HG02938 (cell line): ENCODE measurements around the gene NUDT8.
"Not testable (repeated sequence)": the region's sequence is repeated elsewhere in the genome, so short reads cannot be mapped to it uniquely, and the experiment has no call there.

Experiments
- ATAC-seq: cut with Tn5 transposase; IDR thresholded peaks from one replicate; pipeline ENCODE4 v1.9.1; 2021; ENCODE audit warnings: mild to moderate bottlenecking, moderate library complexity; ENCODE audit not compliant: unreplicated experiment

The NUDT8 gene

DNA sequence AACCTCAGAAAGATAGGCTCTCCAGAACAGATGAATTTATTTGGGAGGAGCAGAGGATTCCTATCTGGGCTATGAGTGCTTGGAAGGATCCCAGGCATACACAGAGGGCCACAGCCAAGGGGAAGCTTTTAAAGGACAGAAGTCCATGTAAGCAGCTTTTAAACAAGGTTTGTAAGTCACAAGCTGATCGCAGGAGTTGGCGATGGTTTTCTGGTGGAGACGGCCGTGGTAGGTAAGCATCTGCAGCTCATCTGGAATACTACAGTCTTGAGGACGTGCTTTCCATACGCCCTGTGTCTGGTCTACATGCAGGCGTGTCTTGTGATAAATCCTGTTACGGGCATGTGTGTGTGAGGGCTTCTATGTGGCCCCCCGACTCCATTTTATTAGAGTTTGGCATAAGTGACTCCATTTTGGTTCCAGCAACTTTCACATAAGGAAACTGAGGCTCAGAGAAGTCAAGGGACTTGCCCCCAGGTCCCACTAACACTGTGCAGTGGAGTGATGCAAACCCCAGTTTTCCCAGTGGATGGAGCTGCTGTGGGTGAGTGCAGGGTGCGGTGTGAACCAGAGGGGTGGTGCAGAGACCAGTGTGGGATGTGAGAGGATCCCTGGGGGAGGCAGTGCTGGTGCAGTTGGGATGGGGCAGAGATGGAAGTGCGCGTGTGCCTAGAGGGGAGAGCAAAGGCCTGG is 32.6 kb upstream of the NUDT8 start:
- ATAC-seq, result no peak

DNA sequence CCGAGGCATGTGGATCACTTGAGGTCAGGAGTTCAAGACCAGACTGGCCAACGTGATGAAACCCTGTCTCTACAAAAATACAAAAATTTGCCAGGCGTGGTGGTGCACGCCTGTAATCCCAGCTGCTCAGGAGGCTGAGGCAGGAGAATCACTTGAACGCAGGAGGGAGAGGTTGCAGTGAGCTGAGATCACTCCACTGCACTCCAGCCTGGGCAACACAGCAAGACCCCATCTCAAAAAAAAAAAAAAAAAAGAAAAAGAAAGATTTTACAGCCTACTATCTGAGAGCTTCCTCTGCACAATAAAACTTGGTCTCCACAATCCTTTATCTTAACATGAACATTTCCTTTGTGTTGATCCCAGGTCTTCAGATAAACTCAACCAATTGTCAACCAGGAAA is 31.0 kb upstream of the NUDT8 start:
- ATAC-seq, result not testable (repeated sequence)

DNA sequence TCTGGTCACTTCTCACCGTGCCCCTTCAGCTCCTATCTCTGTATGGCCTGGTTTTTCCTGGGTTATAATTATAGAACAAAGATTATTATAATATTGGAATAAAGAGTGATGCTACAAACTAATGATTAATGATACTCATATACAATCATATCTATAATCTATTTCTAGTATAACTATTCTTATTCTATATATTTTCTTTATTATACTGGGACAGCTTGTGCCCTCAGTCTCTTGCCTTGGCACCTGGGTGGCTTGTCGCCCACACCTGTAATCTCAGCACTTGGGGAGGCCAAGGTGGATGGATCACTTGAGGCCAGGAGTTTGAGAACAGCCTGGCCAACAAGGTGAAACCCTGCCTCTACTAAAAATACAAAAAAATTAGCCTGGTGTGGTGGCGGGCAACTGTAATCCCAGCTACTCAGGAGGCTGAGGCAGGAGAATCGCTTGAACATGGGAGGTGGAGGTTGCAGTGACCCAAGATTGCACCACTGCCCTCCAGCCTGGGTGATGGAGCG is 30.0 kb upstream of the NUDT8 start:
- ATAC-seq, result not testable (repeated sequence)

DNA sequence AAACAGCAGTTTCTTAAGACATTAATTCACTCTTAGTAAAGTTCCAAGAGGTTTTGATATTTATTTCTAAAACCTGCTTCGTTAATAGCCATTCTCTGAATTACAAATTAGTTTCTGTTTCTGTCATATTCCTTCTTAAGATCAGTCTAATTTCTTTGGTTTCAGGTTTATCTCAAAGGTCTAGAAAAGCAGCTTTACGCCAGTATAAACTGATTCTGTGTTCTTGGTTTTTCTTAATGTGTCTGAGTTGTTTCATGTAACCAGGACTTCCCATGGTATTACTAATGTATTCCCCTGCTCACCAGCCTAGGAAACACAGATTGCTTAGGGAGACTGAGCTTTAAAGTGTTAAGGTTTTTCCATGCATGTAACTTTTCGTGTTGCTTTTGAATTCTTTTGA is 27.6 kb upstream of the NUDT8 start:
- no peak for ATAC-seq

DNA sequence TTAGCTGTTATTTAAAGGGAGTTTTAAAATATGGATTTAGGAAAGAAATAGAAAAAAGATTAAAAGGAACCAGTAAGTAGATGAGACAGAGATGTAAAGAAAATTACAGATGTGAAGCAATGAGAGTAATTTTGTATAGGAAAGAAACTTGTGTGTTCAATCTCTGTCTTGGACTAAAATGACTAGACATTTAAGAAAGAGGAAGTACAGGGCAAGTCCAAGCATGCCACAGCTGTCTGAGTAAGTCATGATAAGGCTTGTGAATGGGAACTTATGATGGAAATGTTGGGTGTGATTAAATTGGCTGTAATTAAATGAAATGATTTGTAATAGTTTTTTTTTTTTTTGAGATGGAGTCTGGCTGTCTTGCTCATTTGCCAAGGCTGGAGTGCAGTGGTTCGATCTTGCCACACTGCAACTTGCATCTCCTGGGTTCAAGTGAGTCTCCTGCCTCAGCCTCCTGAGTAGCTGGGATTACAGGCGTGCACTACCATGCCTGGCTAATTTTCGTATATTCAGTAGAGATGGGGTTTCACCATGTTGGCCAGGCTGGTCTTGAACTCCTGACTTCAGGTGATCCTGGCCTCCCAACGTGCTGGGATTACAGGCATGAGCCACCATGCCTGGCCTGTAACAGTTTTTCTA is 26.7 kb upstream of the NUDT8 start:
- ATAC-seq, result no peak

DNA sequence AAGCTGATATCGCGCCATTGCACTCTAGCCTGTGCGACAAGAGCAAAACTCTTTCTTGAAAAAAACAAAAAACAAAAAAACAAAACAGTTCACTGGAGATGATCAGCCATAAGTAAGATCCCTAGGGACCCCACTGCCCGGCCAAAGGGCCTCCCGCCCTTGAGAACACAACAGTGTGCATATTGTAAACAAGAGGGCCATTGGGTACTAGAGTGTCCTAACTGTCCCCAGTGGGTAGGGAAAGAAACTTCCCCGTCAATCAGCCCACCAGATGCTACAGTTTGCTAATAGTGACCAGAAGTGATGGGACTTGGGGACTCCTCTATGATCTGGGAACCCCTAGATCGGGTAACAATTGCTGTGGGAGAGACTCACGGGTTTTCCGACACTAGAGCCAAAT is 24.5 kb upstream of the NUDT8 start:
- no peak for ATAC-seq

DNA sequence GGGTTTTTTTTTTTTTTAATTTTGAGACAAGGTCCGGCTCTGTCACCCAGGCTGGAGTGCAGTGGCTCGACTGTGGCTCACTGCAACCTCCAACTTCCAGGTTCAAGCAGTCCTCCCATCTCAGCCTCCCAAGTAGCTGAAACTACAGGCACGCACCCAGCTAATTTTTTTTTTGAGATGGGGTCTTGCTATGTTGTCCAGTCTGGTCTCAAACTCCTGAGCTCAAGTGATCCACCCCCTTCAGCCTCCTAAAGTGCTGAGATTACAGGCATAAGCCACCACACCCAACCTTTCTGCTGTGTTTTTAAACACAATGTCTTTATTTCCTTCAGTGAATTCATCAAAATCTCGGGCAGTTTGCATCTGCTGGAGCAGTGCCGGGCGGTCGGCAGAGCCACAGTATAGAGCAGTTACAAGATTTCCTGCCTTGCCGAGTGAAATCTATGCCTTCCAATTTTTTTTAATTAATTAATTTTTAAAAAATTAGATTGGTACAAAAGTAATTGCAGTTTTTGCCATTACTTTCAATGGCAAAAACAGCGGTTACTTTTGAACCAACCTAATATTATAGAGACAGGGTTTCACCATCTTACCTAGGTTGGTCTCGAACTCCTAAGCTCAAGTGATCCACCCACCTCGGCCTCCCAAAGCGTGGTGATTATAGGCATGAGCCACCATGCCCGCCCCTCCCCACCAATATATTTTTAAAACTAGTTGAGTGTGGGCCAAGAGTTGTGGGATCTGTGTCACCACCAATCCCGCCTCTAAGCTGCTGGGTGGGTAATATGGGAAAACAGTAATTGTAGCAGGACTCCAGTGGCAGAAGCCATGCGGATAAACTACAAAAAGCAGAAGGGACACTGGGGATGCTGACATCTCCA is 23.5 kb upstream of the NUDT8 start:
- no peak for ATAC-seq

DNA sequence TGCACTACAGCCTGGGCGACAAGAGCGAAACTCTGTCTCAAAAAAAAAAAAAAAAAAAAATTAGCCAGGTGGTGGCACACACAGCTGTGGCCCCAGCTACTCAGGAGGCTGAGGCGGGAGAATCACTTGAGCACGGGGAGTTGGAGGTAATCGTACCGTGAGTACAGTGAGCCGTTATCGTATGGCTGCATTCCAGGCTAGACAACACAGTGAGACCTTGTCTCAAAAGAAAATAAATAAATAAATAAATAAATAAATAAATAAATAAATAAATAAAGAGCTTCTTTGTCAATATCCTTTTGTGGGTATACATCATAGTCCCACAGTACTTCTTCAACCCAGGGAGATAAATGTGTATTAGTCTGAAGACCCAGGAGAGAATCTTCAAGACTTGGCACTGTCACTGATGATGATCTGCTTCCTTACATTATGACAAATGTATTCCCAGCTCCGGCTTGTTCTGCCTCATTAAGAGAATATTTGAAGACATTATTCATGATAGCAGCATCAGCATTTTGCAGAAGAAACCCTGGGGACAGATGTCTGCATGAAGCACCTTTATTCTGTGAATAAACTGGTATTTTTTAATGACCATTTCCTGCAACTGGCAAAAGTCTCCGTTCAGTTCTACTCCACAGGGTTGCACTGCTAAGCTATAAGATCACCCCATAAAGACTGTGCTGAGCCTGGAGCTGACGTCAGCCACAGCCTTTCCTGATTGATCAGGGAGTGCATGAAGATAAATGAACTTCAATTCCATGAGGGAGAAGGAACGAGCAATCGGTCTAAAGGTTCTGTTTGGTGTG is 22.4 kb upstream of the NUDT8 start:
- ATAC-seq, result no peak

DNA sequence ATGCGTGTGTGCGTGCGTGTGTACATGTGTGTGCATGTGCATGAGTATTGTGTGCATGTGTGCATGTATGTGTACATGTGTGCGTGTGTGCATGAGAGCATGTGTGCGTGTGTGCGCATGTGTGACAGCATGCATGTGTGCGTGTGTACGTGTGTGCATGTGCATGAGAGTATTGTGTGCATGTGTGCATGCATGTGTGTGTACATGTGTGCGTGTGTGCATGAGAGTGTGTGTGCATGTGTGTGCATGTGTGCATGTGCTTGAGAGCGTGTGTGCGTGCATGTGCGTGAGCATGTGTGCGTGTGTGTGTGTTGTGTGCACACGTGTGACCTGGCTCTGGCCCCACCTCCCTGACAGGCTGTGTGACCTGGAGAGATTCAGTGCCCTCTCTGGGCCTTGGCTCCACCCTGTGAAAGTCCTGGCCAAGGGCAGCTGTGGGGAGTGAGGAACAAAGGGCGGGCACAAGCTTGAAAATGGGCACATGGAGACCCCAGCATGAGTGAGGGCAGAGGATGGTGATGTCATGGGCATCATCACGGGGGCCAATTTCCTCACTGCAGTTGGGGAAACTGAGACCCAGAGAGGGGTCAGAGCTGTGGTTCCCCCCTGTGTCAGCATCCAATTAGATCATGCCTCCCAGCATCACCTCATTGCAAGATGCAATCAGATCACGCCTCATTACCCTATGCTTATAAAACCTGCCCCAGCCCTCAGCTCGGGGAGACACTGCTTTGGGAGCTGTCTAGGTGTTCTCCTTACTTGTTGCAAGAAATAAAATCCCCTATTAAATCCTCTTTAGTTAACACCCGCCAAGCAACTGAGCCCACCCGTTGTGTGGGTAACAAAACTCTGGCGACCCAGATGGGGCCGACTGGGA is 20.1 kb upstream of the NUDT8 start:
- ATAC-seq, result no peak

DNA sequence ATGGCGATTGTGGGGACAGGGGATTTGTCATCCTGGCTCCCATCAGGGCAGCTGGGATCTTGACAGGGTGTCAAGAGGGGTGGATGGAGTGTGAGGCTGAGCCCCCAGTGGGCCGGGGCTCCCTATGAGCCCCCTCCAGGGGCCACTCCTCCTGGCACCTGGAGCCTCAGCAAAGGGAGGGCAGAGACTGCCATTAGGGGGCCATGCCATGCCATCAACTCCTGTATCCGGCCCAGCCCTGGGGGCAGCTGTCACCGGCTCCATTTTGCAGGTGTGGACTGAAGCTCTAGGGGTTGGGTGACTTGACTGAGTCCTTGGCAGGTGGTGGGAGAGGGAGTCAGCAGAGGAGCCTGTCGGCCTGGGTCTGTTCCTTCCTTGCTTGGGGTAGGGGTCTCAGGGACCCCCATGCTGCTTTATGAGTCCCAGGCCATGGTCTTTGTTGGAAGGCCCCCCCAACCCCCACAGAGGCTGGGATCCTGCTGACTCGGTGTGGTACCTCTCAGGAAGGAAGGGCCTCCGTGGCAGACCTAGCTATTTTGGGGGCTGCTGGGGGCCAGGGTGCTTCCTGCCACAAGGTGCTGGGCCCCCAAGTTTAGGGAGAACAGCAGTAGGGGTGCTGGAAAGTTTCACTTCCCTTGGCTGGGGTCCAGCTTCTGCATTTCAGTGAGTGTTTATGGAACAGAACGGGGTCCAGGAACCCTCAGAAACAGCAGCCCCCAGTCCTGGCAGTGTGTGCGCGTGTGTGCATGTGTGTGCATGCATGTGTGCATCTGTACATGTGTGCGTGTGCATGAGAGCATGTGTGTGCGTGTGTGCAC is 19.3 kb upstream of the NUDT8 start:
- no peak for ATAC-seq

DNA sequence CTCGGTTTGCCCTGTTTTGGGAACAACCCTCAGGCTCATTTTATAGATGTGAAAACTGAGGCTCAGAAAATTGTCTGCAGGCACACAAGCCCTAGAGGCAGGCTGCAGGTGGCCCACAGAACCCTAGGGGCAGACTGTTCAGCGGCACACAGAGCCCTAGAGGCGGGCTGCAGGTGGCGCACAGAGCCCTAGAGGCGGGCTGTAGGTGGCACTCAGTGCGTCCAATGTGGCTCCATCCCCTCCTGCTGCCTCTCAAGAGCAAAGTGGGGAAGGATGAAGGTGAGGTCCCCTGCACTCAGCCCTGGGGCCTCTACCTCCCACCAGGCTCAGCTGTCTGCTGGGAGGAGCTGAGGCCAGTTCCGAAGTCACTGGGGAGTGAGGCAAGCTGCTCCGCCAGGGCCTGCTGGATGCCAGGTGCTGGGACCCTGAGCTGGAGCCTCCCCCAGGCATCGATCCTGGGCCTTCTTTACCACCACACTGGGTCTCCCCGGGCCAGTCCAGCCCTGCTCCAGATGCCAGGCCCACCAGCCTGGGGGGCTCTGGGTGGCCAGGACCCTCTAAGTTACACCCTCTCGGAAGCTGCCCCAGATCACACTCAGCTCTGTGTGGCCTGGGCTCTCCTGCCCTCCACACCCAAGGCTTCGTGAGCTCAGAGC is 18.5 kb upstream of the NUDT8 start:
- no peak for ATAC-seq

DNA sequence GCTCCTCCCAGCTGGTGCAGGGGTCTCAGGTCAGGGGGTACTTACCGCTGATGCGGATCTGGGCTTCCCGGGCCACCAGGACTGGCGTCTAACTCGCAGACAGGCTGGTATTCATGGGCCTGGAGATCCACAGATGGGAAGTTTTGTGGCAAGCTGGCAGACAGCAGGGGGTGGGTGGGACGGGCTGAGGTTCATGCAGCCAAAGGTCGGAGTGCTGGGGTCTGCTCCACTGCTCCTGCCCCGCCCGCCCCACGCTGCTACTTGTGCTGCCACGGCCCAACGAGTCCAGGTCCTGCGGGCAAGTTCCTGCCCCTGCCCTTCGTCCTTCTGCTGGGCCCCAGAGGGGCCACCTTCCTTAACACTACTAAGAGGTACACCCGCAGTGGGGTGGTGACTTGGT is 17.7 kb upstream of the NUDT8 start:
- no peak for ATAC-seq

DNA sequence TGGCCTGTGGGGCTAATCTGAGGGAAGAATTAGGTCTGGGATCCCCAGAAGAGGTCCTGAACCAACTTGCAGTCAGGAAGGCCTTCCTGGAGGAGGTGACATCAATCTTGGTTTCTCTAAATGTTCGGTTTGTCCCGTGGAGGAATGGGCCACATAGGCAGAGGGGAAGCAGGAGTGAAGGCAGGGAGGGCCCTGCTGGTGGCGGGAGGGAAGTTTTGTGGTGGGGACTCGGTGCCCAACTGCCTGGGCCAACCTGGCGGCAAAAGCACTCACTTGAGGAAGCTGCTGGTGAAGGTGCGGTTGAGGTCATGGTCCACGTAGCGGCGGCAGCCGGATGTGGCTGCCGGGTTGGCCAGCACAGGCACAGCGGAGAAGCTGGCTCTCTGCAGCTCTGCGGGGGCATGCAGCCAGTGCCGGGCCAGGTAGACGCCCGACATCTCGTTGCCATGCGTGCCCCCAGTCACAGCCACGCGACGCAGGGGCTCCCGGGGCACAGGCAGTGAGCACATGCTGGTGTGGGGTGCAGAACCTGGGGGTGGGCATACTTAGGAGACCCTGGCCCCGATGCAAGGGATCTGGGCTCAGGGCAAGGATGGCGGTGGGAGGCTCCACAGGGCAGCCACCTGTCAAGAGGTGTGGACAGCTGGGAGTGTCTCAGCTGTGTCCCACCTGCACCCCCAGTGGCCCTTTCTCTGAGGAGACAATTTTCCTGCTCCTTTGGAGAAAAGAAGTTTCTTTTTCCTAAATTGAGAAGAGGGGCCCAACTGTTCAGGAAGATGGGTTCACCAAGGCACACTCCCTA is 17.0 kb upstream of the NUDT8 start:
- no peak for ATAC-seq

DNA sequence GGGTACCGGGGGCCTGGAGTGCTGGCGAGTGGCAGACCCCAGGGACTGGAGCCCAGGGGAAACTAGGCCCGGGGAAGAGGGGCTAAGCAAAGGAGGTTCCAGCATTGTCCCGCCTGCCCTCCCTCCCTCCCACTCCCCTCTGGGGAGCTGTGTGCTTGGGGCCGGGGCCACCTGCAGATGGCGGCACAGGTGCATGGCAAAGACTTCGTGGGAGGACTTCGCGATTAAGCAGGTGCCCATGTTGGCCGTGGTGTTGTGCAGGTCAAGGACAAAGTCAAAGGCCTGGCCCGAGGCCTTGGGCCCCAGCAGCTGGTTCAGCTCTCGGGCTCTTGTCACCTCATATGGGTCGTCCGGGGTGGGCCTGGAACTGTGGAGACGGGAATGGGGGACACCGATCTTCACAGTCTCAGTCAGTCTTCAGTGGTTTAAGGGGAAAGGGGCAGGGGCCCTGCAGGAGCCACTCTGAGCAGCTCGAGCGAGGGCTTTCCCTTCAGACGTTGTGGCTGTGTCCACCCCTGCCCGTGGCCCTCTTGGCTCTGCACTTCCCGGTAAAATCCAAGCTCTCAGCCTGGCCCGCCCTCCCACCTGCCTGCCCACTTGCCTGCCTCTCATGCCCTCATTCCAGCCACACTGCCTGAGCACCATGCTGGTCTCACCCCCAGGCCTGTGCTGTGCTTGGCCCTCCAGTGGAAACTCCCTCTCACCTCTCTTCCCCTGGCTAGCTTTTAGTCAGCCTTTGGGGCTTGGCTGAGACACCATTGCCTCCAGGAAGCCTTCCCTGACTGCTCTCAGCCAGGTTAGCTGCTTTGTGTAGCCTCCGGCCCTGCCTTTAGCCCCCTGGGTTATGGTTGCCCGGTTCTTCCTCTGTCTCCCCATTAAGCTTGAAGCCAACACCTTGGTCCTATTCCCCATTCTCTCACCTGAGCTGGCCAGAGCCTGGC is 16.1 kb upstream of the NUDT8 start:
- ATAC-seq, result no peak

DNA sequence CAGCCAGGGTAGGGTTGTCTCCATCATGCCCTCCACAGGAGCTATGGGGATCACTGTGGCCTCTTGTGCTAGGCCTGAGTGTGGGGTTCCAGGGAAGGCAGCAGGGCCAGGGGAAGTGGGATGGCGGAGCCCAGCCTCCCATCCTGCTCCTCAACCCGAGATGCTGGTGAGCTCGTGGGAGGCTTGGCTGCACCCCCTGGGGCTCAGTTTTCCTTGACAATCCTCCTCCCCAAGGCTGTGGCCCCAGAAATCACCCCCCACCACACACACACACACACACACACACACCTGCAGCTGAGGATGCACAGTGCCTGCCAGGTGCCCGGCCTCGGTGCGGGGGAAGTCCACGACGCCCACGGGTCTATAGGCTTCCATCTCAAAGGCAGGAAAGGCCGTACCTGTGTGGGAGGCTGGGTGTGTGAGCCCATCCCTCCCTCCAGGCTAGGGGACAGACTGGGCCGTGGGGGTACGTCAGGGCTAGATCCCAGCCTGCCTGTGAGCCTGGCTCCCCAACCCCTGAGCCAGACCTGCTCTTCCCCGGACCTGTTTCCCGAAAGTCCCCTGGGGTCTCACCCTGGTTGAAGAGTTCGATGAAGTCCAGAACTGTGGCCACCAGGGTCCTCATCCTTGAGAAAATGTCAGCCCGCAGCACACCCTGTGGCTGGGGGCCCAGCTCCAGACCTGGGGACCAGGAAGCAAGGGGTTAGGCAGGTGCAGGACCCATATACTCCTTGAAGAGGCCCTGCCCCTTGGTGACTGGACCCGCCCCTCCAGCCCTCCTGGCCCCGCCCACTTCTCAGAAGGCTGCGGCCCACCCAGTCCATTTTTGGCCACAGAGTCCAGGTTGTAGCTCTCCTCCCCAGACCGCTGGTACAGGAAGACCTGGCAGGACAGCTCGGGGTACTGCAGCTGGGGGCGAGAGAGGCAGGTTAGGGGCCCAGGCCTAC is 15.0 kb upstream of the NUDT8 start:
- ATAC-seq, result no peak
